Naive thymus-derived CD4-positive, alpha-beta T cell (primary cell): ENCODE results near the gene STPG2. TPM values are rescaled to one million over a fixed set of nuclear protein-coding genes. Genes with fewer than 3 reads are reported as not detected.

Source experiments
- ATAC-seq: fragments of 150-1000 bp; cut with Tn5 transposase; 2 replicates; pipeline ENCODE4 v1.10.0; 2021; ENCODE audit warnings: mild to moderate bottlenecking, moderate library complexity
- CTCF ChIA-PET: fragments of 350-600 bp; sonication (Branson Sonifier 250); formaldehyde crosslinking; loops from one replicate; lab custom pipeline; 2021; ENCODE audit warnings: antibody characterized with exemption; lab: Charles Lee
- POLR2A ChIA-PET: fragments of 350-600 bp; sonication (Branson Sonifier 250); formaldehyde crosslinking; loops from one replicate; lab custom pipeline; 2021; ENCODE audit warnings: antibody characterized with exemption, inconsistent platforms; lab: Charles Lee
- DNase-seq, 9 donors: peaks; one replicate each; pipeline versions ENCODE4 v3.0.0 to v3.0.0-alpha.2; 2020 to 2022; ENCODE audit warnings: mixed read lengths in 1 of 9
- H3K27ac ChIP-seq: one replicate; pipeline ENCODE4 v1.7.0; 2013; ENCODE audit warnings: mild to moderate bottlenecking, low read depth, low read length, moderate library complexity
- H3K27me3 ChIP-seq, 2 donors: one replicate each; pipeline ENCODE4 v1.7.0; 2013; ENCODE audit warnings: low read length in 2 of 2, mild to moderate bottlenecking in 2 of 2, moderate library complexity in 2 of 2; ENCODE audit not compliant: control insufficient read depth in 2 of 2, insufficient read depth in 2 of 2
- H3K36me3 ChIP-seq, 3 experiments: 1 replicate in 2 of 3; 2 replicates in 1 of 3; pipeline ENCODE4 v1.7.0; 2013; ENCODE audit warnings: low read length in 3 of 3, mild to moderate bottlenecking in 3 of 3, moderate library complexity in 1 of 3; ENCODE audit not compliant: insufficient read depth in 3 of 3, control insufficient read depth in 2 of 3
- H3K4me1 ChIP-seq, 2 donors: one replicate each; pipeline ENCODE4 v1.7.0; 2013; ENCODE audit warnings: low read length in 2 of 2, mild to moderate bottlenecking in 2 of 2, moderate library complexity in 1 of 2; ENCODE audit not compliant: control insufficient read depth in 2 of 2, insufficient read depth in 2 of 2
- H3K4me3 ChIP-seq: 2 replicates; pipeline ENCODE4 v1.7.0; 2013; ENCODE audit warnings: mild to moderate bottlenecking, low read length
- H3K9me3 ChIP-seq, 3 experiments: 1 replicate in 2 of 3; 2 replicates in 1 of 3; pipeline ENCODE4 v1.7.0; 2013; ENCODE audit warnings: low read length in 3 of 3; ENCODE audit not compliant: control insufficient read depth in 2 of 3
- H3K27ac Mint-ChIP-seq, 9 donors: one replicate each; pipeline ENCODE4 v1.8.0; 2020 to 2022; ENCODE audit warnings: mixed read lengths in 9 of 9, mild to moderate bottlenecking in 8 of 9, moderate library complexity in 5 of 9, inconsistent platforms in 2 of 9
- H3K27me3 Mint-ChIP-seq, 5 donors: one replicate each; pipeline ENCODE4 v1.8.0; 2021 to 2022; ENCODE audit warnings: mixed read lengths in 5 of 5, mild to moderate bottlenecking in 1 of 5
- H3K36me3 Mint-ChIP-seq, 5 donors: one replicate each; pipeline ENCODE4 v1.8.0; 2020 to 2022; ENCODE audit warnings: mixed read lengths in 5 of 5, mild to moderate bottlenecking in 3 of 5, inconsistent platforms in 1 of 5
- H3K4me1 Mint-ChIP-seq, 7 donors: one replicate each; pipeline ENCODE4 v1.8.0; 2020 to 2022; ENCODE audit warnings: mixed read lengths in 7 of 7, mild to moderate bottlenecking in 3 of 7, inconsistent platforms in 1 of 7
- H3K4me3 Mint-ChIP-seq, 10 donors: one replicate each; pipeline ENCODE4 v1.8.0; 2020 to 2022; ENCODE audit warnings: mild to moderate bottlenecking in 10 of 10, mixed read lengths in 10 of 10, moderate library complexity in 6 of 10, inconsistent platforms in 2 of 10
- H3K9me3 Mint-ChIP-seq, 11 donors: one replicate each; pipeline ENCODE4 v1.8.0; 2020 to 2022; ENCODE audit warnings: mixed read lengths in 11 of 11, mild to moderate bottlenecking in 4 of 11, inconsistent platforms in 1 of 11, moderate library complexity in 1 of 11
- intact Hi-C, 2 donors: fragments of 100-400 bp; cut with micrococcal nuclease; formaldehyde crosslinking; loops; one replicate each; pipeline ENCODE4 v1.15.1; 2023
- polyA plus RNA-seq, 2 donors: library from polyadenylated mRNA; unstranded; fragments of 300-500 nt; fragmentation: Illumina TruSeq; gene quantifications; one replicate each; pipeline ENCODE4 v1.2.3, GENCODE V29; 2021
- total RNA-seq, 6 experiments: library from RNA in 5 of 6; stranded (reverse) in 5 of 6; gene quantifications; 1 replicate in 5 of 6; 2 replicates in 1 of 6; pipeline ENCODE4 v1.2.3 and lab custom pipeline; 2021 to 2026

STPG2 gene
- total and polyA plus RNA-seq, 7 experiments from 2014 or later: 0.19 to 0.47 (median 0.30) TPM; not detected in 3

GRCh38 chr4:97670703-97671269 is 472.5 kb downstream of the STPG2 start:
- no peak overlapping the region for H3K27ac ChIP-seq
- no peaks in the 10 kb centered on the region for H3K4me1 ChIP-seq
- H3K27me3 Mint-ChIP-seq: no peaks in the 10 kb centered on the region
- H3K27ac Mint-ChIP-seq: no peak overlapping the region
- POLR2A ChIA-PET: no interaction called here
- H3K4me1 Mint-ChIP-seq: no peaks in the 10 kb centered on the region
- CTCF ChIA-PET: no interaction called here
- DNase-seq (no peak), ATAC-seq (no peak)
- intact Hi-C loops: no loop called here
- no peaks in the 10 kb centered on the region for H3K36me3 ChIP-seq
- no peaks in the 10 kb centered on the region for H3K9me3 ChIP-seq
- H3K27me3 ChIP-seq: no peaks in the 10 kb centered on the region
- H3K9me3 Mint-ChIP-seq: peaks cover 0 to 7% (median 0%) of the 10 kb centered on the region in 11 donors
- no peak overlapping the region for H3K4me3 Mint-ChIP-seq
- H3K4me3 ChIP-seq: no peak overlapping the region
- H3K36me3 Mint-ChIP-seq: no peaks in the 10 kb centered on the region

DNA sequence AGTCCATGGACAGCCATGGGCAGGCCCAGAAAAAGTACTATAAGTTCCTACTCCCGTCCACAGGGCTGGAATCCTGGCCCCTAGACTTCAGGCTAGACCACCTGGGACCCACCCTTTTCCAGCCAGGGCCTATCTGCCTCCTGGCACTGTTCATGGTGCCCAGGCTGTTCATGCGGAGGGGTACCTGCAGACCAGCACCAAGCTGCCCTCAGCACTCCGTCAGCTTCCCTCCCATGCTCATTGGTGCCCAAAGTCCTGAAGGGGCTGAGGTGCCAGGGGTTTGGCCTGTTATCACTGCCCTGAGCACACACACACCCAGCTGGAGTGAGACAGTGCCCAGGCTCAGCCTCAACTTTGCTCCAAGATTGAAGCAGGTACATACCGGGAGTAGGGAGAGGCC is 477.7 kb downstream of the STPG2 start:
- H3K27ac ChIP-seq: no peak overlapping the region
- ChIA-PET POLR2A (no interaction called here), CTCF (no interaction called here)
- intact Hi-C loops: no loop called here
- H3K4me3 ChIP-seq: no peak overlapping the region
- H3K4me1 Mint-ChIP-seq: no peaks in the 10 kb centered on the region
- no peaks in the 10 kb centered on the region for H3K9me3 ChIP-seq
- no peaks in the 10 kb centered on the region for H3K27me3 ChIP-seq
- peak; percentile 8 for ATAC-seq
- H3K4me1 ChIP-seq: no peaks in the 10 kb centered on the region
- no peak for DNase-seq
- H3K36me3 Mint-ChIP-seq: no peaks in the 10 kb centered on the region
- H3K9me3 Mint-ChIP-seq: peaks cover 0 to 10% (median 4%) of the 10 kb centered on the region in 11 donors
- no peak overlapping the region for H3K4me3 Mint-ChIP-seq
- H3K36me3 ChIP-seq: no peaks in the 10 kb centered on the region
- no peaks in the 10 kb centered on the region for H3K27me3 Mint-ChIP-seq
- H3K27ac Mint-ChIP-seq: no peak overlapping the region

- Mint-ChIP-seq H3K9me3 (peaks cover 0 to 10% (median 4%) of the 10 kb centered on the region in 11 donors), H3K4me3 (no peak overlapping the region), H3K4me1 (no peaks in the 10 kb centered on the region), H3K27ac (no peak overlapping the region), H3K27me3 (no peaks in the 10 kb centered on the region), H3K36me3 (no peaks in the 10 kb centered on the region)
- ATAC-seq (no peak), DNase-seq (no peak)
- no peaks in the 10 kb centered on the region for H3K27me3 ChIP-seq
- no peak overlapping the region for H3K27ac ChIP-seq
- H3K4me1 ChIP-seq: no peaks in the 10 kb centered on the region
- no peaks in the 10 kb centered on the region for H3K36me3 ChIP-seq
- no peaks in the 10 kb centered on the region for H3K9me3 ChIP-seq
- intact Hi-C loops: no loop called here
- ChIA-PET CTCF (no interaction called here), POLR2A (no interaction called here)
- no peak overlapping the region for H3K4me3 ChIP-seq
Measured at GRCh38 chr4:97664741-97665140, 478.5 kb downstream of the STPG2 start.

GRCh38 chr4:97662133-97662532 is 481.1 kb downstream of the STPG2 start:
- H3K9me3 ChIP-seq: no peaks in the 10 kb centered on the region
- no peaks in the 10 kb centered on the region for H3K36me3 Mint-ChIP-seq
- ATAC-seq (no peak), DNase-seq (no peak)
- no peaks in the 10 kb centered on the region for H3K27me3 ChIP-seq
- H3K9me3 Mint-ChIP-seq: peaks cover 0 to 15% (median 4%) of the 10 kb centered on the region in 11 donors
- no peak overlapping the region for H3K27ac ChIP-seq
- no peak overlapping the region for H3K4me3 Mint-ChIP-seq
- H3K27me3 Mint-ChIP-seq: no peaks in the 10 kb centered on the region
- H3K4me3 ChIP-seq: no peak overlapping the region
- no peaks in the 10 kb centered on the region for H3K4me1 ChIP-seq
- intact Hi-C loops: no loop called here
- no peak overlapping the region for H3K27ac Mint-ChIP-seq
- ChIA-PET POLR2A (no interaction called here), CTCF (no interaction called here)
- no peaks in the 10 kb centered on the region for H3K4me1 Mint-ChIP-seq
- no peaks in the 10 kb centered on the region for H3K36me3 ChIP-seq

GRCh38 chr4:97656044-97656720 is 487.1 kb downstream of the STPG2 start:
- no peaks in the 10 kb centered on the region for H3K4me1 ChIP-seq
- intact Hi-C loops: no loop called here
- Mint-ChIP-seq H3K4me1 (no peaks in the 10 kb centered on the region), H3K27me3 (no peaks in the 10 kb centered on the region), H3K4me3 (no peak overlapping the region), H3K9me3 (peaks cover 0 to 10% (median 0%) of the 10 kb centered on the region in 11 donors), H3K36me3 (no peaks in the 10 kb centered on the region), H3K27ac (no peak overlapping the region)
- no peak for ATAC-seq
- no peak for DNase-seq
- H3K4me3 ChIP-seq: no peak overlapping the region
- POLR2A ChIA-PET: no interaction called here
- H3K36me3 ChIP-seq: no peaks in the 10 kb centered on the region
- H3K9me3 ChIP-seq: no peaks in the 10 kb centered on the region
- no peak overlapping the region for H3K27ac ChIP-seq
- CTCF ChIA-PET: no interaction called here
- H3K27me3 ChIP-seq: no peaks in the 10 kb centered on the region

- Mint-ChIP-seq H3K4me1 (no peaks in the 10 kb centered on the region), H3K27me3 (no peaks in the 10 kb centered on the region), H3K4me3 (no peak overlapping the region), H3K27ac (no peak overlapping the region), H3K36me3 (no peaks in the 10 kb centered on the region), H3K9me3 (peaks cover 0 to 10% (median 2%) of the 10 kb centered on the region in 11 donors)
- Histone ChIP-seq H3K4me1 (no peaks in the 10 kb centered on the region), H3K27me3 (no peaks in the 10 kb centered on the region), H3K36me3 (no peaks in the 10 kb centered on the region), H3K27ac (no peak overlapping the region), H3K4me3 (no peak overlapping the region), H3K9me3 (no peaks in the 10 kb centered on the region)
- DNase-seq: no peak
- intact Hi-C loops: no loop called here
- ChIA-PET POLR2A (no interaction called here), CTCF (no interaction called here)
- ATAC-seq: no peak
Measured at GRCh38 chr4:97653701-97654100, 489.6 kb downstream of the STPG2 start.

DNA sequence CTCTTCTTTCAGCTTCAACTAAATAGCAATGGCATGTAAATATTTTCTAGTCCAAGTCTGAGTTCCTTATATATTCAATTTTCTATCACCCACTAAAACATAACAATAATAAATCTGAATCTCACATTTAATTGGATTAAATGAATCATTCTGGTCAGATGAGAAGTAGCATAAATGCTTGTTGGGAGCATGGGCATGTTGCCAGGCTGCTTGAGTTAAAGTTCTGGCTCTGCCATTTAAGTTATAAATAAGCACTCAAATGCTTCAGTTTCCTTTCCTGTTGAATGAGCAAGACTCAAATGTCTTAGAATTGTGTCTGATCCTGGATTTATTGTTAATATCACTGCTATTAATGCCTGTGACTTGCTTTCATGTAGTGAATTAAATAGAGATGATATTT is 496.3 kb downstream of the STPG2 start:
- Histone ChIP-seq H3K9me3 (no peaks in the 10 kb centered on the region), H3K27ac (no peak overlapping the region), H3K36me3 (no peaks in the 10 kb centered on the region), H3K27me3 (no peaks in the 10 kb centered on the region), H3K4me1 (no peaks in the 10 kb centered on the region), H3K4me3 (no peak overlapping the region)
- H3K4me1 Mint-ChIP-seq: no peaks in the 10 kb centered on the region
- H3K36me3 Mint-ChIP-seq: no peaks in the 10 kb centered on the region
- ChIA-PET CTCF (no interaction called here), POLR2A (no interaction called here)
- no peak overlapping the region for H3K4me3 Mint-ChIP-seq
- ATAC-seq: no peak
- no peaks in the 10 kb centered on the region for H3K27me3 Mint-ChIP-seq
- H3K27ac Mint-ChIP-seq: no peak overlapping the region
- peaks cover 0 to 6% (median 0%) of the 10 kb centered on the region in 11 donors for H3K9me3 Mint-ChIP-seq
- intact Hi-C loops: no loop called here
- no peak for DNase-seq
